ENCODE results near the gene SLC7A8. TPM values are rescaled to one million over a fixed set of nuclear protein-coding genes. Genes with fewer than 3 reads are reported as not detected.
"Not testable (repeated sequence)": the region's sequence is repeated elsewhere in the genome, so short reads cannot be mapped to it uniquely, and the experiment has no call there.

Gene SLC7A8
- polyA plus RNA-seq, 6 donors from 2014 or later, result 0.31 to 0.50 (median 0.48) TPM; not detected in 3

GRCh38 chr14:23202001-23202400 lies 18.5 kb upstream of the SLC7A8 start:
- DNase-seq (no peak), ATAC-seq (ENCODE audit: low read depth in 2 of 2) (no peak)
- no peaks in the 10 kb centered on the region for H3K9me3 Mint-ChIP-seq
- H3K36me3 Mint-ChIP-seq, result no peaks in the 10 kb centered on the region
- H3K4me1 Mint-ChIP-seq, result no peaks in the 10 kb centered on the region
- peaks cover 0 to 23% (median under 1%) of the 10 kb centered on the region in 3 donors for H3K27me3 Mint-ChIP-seq
- no peak overlapping the region for H3K27ac Mint-ChIP-seq
- H3K4me3 Mint-ChIP-seq, result no peak overlapping the region

GRCh38 chr14:23199141-23199540 lies 15.7 kb upstream of the SLC7A8 start:
- not testable (repeated sequence) for ATAC-seq (ENCODE audit: low read depth in 2 of 2)

GRCh38 chr14:23196487-23196886 lies 13.0 kb upstream of the SLC7A8 start:
- not testable (repeated sequence) for H3K36me3 Mint-ChIP-seq; H3K4me3 Mint-ChIP-seq; H3K4me1 Mint-ChIP-seq; DNase-seq; H3K9me3 Mint-ChIP-seq; ATAC-seq (ENCODE audit: low read depth in 2 of 2); H3K27ac Mint-ChIP-seq
- H3K27me3 Mint-ChIP-seq, result peaks cover 7 to 18% (median 16%) of the 10 kb centered on the region in 3 donors

More at GRCh38 chr14:23199141-23199540, 15.7 kb upstream of the SLC7A8 start:
- H3K4me1 Mint-ChIP-seq, H3K27ac Mint-ChIP-seq, H3K9me3 Mint-ChIP-seq, H3K4me3 Mint-ChIP-seq, DNase-seq, H3K36me3 Mint-ChIP-seq: not testable (repeated sequence)
- peaks cover 0 to 23% (median 8%) of the 10 kb centered on the region in 3 donors for H3K27me3 Mint-ChIP-seq

- Mint-ChIP-seq H3K4me3 (no peak overlapping the region), H3K36me3 (no peaks in the 10 kb centered on the region), H3K27ac (no peak overlapping the region), H3K4me1 (no peaks in the 10 kb centered on the region), H3K9me3 (peaks cover 0 to 3% (median 0%) of the 10 kb centered on the region in 7 donors), H3K27me3 (peaks cover 12 to 22% (median 21%) of the 10 kb centered on the region in 3 donors)
- ATAC-seq (ENCODE audit: low read depth in 2 of 2) (no peak), DNase-seq (no peak)
Measured at GRCh38 chr14:23195552-23196101, 12.2 kb upstream of the SLC7A8 start.

GRCh38 chr14:23193432-23193831 lies 10.0 kb upstream of the SLC7A8 start:
- no peaks in the 10 kb centered on the region for H3K36me3 Mint-ChIP-seq
- no peak overlapping the region for H3K27ac Mint-ChIP-seq
- DNase-seq, result no peak
- H3K27me3 Mint-ChIP-seq, result peaks cover 21 to 27% (median 27%) of the 10 kb centered on the region in 3 donors
- H3K4me1 Mint-ChIP-seq, result no peaks in the 10 kb centered on the region
- no peak for ATAC-seq (ENCODE audit: low read depth in 2 of 2)
- peaks cover 0 to 3% (median 0%) of the 10 kb centered on the region in 7 donors for H3K9me3 Mint-ChIP-seq
- no peak overlapping the region for H3K4me3 Mint-ChIP-seq

- no peaks in the 10 kb centered on the region for H3K4me1 Mint-ChIP-seq
- H3K9me3 Mint-ChIP-seq, result no peaks in the 10 kb centered on the region
- no peak for DNase-seq
- no peak for ATAC-seq (ENCODE audit: low read depth in 2 of 2)
- no peak overlapping the region for H3K4me3 Mint-ChIP-seq
- peaks cover 11 to 14% (median 13%) of the 10 kb centered on the region in 3 donors for H3K27me3 Mint-ChIP-seq
- no peak overlapping the region for H3K27ac Mint-ChIP-seq
- no peaks in the 10 kb centered on the region for H3K36me3 Mint-ChIP-seq
Measured at GRCh38 chr14:23187925-23188324, 4.5 kb upstream of the SLC7A8 start.

- ATAC-seq (ENCODE audit: low read depth in 2 of 2), result peak in 1 of 2 donors; percentile 36
- no peak for DNase-seq
- Mint-ChIP-seq H3K4me1 (no peaks in the 10 kb centered on the region), H3K9me3 (no peaks in the 10 kb centered on the region), H3K36me3 (no peaks in the 10 kb centered on the region), H3K27me3 (peaks cover 11 to 14% (median 13%) of the 10 kb centered on the region in 3 donors), H3K27ac (peak overlapping the region in 2 of 6 donors; percentile 36 to 68), H3K4me3 (no peak overlapping the region)
Measured at GRCh38 chr14:23186913-23187654, 3.6 kb upstream of the SLC7A8 start.

GRCh38 chr14:23185063-23185462 lies 1.6 kb upstream of the SLC7A8 start:
- Mint-ChIP-seq H3K36me3 (no peaks in the 10 kb centered on the region), H3K4me3 (peak overlapping the region in 1 of 8 donors; percentile 4), H3K27ac (peak overlapping the region in 1 of 6 donors; percentile 48), H3K9me3 (no peaks in the 10 kb centered on the region), H3K27me3 (peaks cover 3 to 15% (median 12%) of the 10 kb centered on the region in 3 donors), H3K4me1 (peaks cover 0 to 3% (median 0%) of the 10 kb centered on the region in 3 donors)
- no peak for ATAC-seq (ENCODE audit: low read depth in 2 of 2)
- DNase-seq, result no peak

- Mint-ChIP-seq H3K4me1 (peaks cover 0 to 3% (median 0%) of the 10 kb centered on the region in 3 donors), H3K4me3 (no peak overlapping the region), H3K9me3 (no peaks in the 10 kb centered on the region), H3K27me3 (peaks cover 12 to 21% (median 12%) of the 10 kb centered on the region in 3 donors), H3K36me3 (no peaks in the 10 kb centered on the region), H3K27ac (no peak overlapping the region)
- DNase-seq (no peak), ATAC-seq (ENCODE audit: low read depth in 2 of 2) (peak in 1 of 2 donors; percentile 8)
Measured at GRCh38 chr14:23183158-23183470, 346 bp downstream of the SLC7A8 start.

GRCh38 chr14:23182372-23183157 lies 895 bp downstream of the SLC7A8 start:
- peak; percentile 33 for DNase-seq
- H3K27ac Mint-ChIP-seq, result no peak overlapping the region
- no peaks in the 10 kb centered on the region for H3K36me3 Mint-ChIP-seq
- H3K4me1 Mint-ChIP-seq, result peaks cover 0 to 3% (median 0%) of the 10 kb centered on the region in 3 donors
- H3K9me3 Mint-ChIP-seq, result no peaks in the 10 kb centered on the region
- peaks cover 12 to 22% (median 15%) of the 10 kb centered on the region in 3 donors for H3K27me3 Mint-ChIP-seq
- peak; percentile 77 to 87 for ATAC-seq (ENCODE audit: low read depth in 2 of 2)
- H3K4me3 Mint-ChIP-seq, result no peak overlapping the region

GRCh38 chr14:23181946-23182345 lies 1.5 kb downstream of the SLC7A8 start:
- Mint-ChIP-seq H3K4me3 (peak overlapping the region in 2 of 8 donors; percentile 8 to 39), H3K4me1 (peaks cover 0 to 3% (median 0%) of the 10 kb centered on the region in 3 donors), H3K27me3 (peaks cover 12 to 22% (median 15%) of the 10 kb centered on the region in 3 donors), H3K9me3 (no peaks in the 10 kb centered on the region), H3K27ac (peak overlapping the region in 1 of 6 donors; percentile 73), H3K36me3 (no peaks in the 10 kb centered on the region)
- no peak for DNase-seq
- no peak for ATAC-seq (ENCODE audit: low read depth in 2 of 2)

GRCh38 chr14:23181453-23181852 lies 2.0 kb downstream of the SLC7A8 start:
- Mint-ChIP-seq H3K36me3 (no peaks in the 10 kb centered on the region), H3K27me3 (peaks cover 12 to 22% (median 15%) of the 10 kb centered on the region in 3 donors), H3K9me3 (no peaks in the 10 kb centered on the region), H3K4me1 (peaks cover 0 to 3% (median 0%) of the 10 kb centered on the region in 3 donors), H3K27ac (no peak overlapping the region), H3K4me3 (peak overlapping the region in 3 of 8 donors; percentile 8 to 39 (median 12))
- no peak for ATAC-seq (ENCODE audit: low read depth in 2 of 2)
- no peak for DNase-seq

GRCh38 chr14:23177181-23177580 lies 6.3 kb downstream of the SLC7A8 start:
- Mint-ChIP-seq H3K4me3 (no peak overlapping the region), H3K4me1 (peaks cover 0 to 6% (median 5%) of the 10 kb centered on the region in 3 donors)
- no peak for ATAC-seq (ENCODE audit: low read depth in 2 of 2)

More at GRCh38 chr14:23177181-23177580, 6.3 kb downstream of the SLC7A8 start:
- DNase-seq, result no peak
- Mint-ChIP-seq H3K27ac (no peak overlapping the region), H3K36me3 (no peaks in the 10 kb centered on the region), H3K9me3 (no peaks in the 10 kb centered on the region), H3K27me3 (peaks cover 12 to 27% (median 22%) of the 10 kb centered on the region in 3 donors)

Data from naive B cell (primary cell).